Activated CD4-positive, CD25-positive, alpha-beta regulatory T cell treated with anti-CD3 and anti-CD28 coated beads, Interleukin-2, amount 50 U/mL, for 16 hours (primary cell): Measurements from ENCODE around the gene SIGLEC9.
"Not testable (repeated sequence)": the region's sequence is repeated elsewhere in the genome, so short reads cannot be mapped to it uniquely, and the experiment has no call there.

ENCODE experiments used
- DNase-seq: peaks from one replicate; pipeline ENCODE4 v3.0.0-alpha.2; 2020; ENCODE audit warnings: low read depth, low spot score

SIGLEC9 gene

DNA sequence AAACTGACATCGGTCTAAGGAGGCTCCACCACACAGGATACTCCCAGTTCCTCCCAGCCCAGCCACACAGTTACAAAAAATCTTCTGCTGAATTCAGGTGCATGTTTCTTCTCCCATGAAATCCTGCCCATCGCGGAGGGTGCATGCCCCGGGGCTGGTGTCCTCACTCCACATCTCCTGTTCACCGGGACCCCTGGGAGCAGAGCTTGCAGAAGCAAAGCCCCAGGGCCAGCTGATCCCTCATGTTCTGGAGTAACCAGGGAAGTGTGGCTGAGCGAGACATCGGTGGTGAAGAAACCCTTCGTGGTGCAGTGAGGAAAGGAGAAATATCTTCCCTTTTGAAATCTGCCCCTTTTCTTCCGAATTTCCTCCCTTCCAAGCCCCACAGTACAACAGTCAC, 904 bp upstream of the SIGLEC9 start:
- no peak for DNase-seq

DNA sequence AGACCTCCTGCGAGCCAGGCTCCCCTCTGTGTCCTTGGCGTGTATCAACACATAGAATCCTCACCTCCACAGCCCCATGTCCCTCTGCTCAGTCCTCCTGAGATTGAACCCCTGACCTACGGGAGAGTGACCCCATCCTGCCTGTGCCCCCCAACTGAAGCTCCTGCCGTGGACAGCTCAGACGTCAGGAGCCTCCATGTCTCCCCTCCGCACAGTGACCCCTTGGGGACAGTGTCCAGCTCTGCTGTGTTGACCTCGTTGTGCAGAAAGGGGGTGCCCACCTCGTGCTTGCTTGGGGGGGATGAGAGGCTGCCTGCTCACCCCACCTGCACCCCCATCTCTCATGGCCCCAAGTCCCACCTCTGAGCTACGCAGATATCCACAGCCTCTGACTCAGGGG, 490 bp upstream of the SIGLEC9 start:
- no peak for DNase-seq

- DNase-seq, result no peak
Observed at GRCh38 chr19:51125421-51126075, 842 bp downstream of the SIGLEC9 start.

DNA sequence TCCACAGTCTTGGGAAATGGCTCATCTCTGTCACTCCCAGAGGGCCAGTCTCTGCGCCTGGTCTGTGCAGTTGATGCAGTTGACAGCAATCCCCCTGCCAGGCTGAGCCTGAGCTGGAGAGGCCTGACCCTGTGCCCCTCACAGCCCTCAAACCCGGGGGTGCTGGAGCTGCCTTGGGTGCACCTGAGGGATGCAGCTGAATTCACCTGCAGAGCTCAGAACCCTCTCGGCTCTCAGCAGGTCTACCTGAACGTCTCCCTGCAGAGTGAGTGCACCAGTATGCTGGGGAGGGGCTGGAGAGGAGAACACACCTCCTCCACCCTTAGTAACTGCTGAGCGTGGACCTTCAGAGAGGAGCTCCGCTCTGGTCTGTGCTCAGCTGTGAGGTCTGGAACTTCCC, 2.3 kb downstream of the SIGLEC9 start:
- DNase-seq, result no peak

DNA sequence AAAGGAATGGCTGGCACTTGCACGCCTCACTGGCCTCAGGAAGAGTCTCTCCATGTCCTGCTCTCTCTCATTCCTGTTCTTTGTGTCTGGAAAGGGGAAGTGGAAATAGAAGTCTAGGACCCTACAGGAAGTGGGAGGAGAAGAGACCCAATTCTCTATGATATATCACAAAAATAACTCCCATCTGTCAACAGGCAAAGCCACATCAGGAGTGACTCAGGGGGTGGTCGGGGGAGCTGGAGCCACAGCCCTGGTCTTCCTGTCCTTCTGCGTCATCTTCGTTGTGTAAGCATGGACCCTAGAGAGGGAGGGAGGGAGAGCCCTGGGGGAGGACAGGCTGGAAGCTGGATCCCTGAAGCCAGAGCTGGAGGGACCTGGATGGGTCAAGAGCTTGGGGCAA, 3.0 kb downstream of the SIGLEC9 start:
- no peak for DNase-seq

- no peak for DNase-seq
Observed at GRCh38 chr19:51128227-51128626, 3.5 kb downstream of the SIGLEC9 start.

DNA sequence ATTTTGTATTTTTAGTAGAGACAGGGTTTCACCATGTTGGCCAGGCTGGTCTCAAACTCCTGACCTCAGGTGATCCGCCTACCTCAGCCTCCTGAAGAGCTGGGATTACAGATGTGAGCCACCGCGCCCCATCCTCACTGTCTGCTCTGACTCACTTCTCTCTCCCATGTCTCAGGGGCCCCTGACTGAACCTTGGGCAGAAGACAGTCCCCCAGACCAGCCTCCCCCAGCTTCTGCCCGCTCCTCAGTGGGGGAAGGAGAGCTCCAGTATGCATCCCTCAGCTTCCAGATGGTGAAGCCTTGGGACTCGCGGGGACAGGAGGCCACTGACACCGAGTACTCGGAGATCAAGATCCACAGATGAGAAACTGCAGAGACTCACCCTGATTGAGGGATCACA, 5.0 kb downstream of the SIGLEC9 start:
- DNase-seq, result no peak

DNA sequence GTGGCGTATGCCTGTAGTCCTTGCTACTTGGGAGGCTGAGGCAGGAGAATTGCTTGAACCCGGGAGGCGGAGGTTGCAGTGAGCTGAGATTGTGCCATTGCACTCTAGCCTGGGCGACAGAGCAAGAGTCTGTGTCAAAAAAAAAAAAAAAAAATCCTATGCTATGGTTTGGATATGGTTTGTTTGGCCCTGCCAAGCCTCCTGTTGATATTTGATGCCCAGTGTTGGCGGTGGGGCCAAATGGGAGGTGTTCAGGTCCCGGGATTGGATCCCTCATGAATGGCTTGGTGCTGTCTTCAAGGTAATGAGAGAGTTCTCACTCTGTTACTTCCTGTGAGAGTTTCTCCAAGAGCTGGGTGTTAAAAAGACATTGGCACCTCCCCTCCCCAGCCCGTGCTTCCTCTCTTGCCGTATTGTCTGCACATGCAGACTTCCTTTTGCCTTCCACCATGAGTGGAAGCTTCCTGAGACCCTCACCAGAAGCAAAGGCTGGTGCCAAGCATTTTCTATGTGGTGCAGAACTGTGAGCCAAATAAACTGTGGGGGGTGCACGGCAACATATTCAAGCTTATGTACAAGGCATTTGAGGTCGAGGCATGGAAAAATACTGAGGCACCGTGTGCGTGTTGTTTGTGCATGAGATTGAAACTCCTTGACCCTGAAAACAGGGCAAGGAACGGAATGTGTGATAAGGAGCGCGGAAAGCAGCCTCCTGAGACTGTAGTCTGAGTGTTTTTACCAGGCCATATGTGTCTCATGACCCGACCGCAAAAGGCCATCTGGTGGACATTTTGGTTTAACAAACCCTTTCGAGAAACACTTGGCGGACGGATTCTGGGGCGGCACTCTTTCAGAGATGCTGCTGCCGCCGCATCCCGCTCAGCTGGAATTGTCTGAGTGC, 7.3 kb downstream of the SIGLEC9 start:
- no peak for DNase-seq

- DNase-seq, result no peak
Observed at GRCh38 chr19:51135004-51135403, 10.3 kb downstream of the SIGLEC9 start.

DNA sequence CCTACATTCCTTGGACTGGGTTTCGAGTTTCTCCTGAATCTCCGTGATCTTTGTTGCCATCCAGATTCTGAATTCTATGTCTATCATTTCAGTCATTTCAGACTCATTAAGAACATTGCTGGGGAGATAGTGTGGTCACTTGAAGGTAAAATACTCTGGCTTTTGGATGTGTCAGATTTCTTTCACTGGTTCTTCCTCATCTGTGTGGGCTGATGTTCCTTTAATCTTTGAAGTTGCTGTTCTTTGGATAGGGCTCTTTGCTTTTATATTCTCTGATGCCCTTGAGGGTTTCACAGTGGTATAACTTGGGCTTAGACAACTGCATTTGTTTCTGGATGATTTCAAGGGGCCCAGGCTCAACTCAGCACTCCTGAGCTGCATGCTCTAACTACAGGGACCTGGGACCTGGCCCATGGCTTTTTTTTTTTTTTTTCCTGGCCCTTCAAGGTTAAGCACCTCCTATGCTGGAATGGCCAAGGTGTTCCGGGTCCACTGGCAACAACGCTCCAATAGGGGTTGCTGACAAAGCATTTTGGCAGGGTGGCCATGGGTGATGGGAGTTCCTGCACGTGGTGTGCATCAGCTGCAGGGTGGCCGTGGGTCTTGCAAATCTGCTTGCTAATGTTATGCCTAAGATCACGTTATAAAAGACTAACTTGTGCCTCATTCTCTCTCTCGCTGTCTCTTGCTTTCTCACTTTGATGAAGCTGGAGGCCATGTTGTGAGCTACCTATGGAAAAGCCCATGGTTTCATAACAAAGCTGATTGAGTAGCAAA, 11.5 kb downstream of the SIGLEC9 start:
- DNase-seq, result no peak

GRCh38 chr19:51136851-51137551, 12.3 kb downstream of the SIGLEC9 start:
- DNase-seq, result no peak

DNA sequence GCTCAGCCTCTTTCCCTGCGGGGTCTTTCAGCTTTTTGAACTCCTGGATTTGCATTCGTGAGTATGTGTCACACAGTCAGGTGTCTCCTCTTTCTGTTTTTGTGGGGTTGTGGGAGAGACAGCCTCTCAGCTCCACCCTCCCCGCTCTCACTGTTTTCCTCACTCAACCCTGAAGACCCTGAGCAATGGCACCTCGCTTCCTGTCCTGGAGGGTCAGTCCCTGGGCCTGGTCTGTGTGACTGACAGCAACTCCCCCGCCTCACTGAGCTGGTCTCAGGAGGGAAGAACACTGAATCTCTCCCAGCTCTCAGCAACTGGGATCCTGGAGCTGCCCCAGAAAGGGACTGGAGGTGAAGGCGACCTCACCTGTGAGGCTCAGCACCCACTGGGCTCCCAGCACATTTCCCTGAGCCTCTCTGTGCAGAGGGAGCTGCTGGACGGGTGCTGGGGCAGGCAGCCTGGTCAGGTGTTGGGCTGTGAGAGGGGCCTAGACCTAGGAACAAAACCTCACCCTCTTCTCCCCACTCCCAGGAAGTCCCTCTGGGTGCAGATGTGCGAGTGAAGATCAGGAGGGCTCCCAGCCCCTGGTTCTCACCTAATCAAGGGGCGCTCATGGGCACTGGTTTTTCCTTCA, 13.2 kb downstream of the SIGLEC9 start:
- no peak for DNase-seq

DNA sequence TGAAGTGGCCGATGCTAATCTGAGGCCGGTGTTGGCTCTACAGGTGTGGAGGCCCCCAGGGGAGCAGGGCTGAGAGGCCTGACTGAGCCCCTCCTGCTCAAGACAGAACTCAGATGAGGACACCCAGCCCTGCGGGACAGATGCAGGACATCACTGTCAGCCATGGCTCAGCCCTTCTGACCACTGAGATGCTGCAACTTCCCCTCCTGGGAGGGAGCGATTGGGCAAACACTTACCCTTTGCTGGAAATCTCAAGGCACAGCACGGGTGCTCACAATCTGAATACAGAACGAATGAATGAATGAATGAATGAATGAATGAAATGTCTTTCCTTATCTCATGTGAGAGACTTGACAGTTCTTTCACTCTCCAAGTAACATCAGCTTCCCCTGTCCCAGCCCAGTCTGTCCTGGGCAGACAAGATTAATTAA, 13.9 kb downstream of the SIGLEC9 start:
- DNase-seq, result no peak

- no peak for DNase-seq
Observed at GRCh38 chr19:51139299-51140014, 14.8 kb downstream of the SIGLEC9 start.

GRCh38 chr19:51140441-51140840, 15.7 kb downstream of the SIGLEC9 start:
- DNase-seq, result no peak

DNA sequence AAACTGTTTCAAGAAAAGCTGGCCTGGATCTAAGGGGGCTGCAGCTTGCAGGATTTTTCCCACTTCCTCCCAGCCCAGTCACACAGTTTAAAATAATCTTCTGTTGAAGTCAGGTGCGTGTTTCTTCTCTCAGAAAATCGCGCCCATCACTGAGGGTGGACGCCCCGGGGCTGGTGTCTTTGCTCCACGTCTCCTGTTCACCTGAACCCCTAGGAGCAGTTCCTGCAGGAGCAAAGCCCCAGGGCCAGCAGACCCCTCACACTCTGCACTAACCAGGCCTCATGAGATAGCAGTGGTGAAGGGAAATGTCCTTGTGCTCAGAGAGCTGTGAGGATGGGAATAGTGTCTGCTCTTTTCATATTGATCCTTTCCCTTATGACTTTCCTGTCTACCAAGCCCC, 16.5 kb downstream of the SIGLEC9 start:
- DNase-seq, result no peak

DNA sequence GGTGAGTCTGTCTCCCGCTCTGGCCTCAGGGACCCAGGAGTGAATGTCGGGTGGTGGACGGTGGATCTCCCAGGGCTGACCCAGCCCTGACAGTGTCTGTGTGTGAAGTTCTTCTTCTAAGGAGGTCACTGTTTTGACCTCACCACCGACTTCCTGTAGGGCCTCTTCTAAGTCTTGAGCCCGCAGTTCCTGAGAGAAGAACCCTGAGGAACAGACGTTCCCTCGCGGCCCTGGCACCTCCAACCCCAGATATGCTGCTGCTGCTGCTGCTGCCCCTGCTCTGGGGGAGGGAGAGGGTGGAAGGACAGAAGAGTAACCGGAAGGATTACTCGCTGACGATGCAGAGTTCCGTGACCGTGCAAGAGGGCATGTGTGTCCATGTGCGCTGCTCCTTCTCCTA, 17.4 kb downstream of the SIGLEC9 start, which contains the start of gene SIGLEC7:
TSS of gene SIGLEC7 (plus strand) at position 183 of the 400 bp plus-strand sequence. CDS start at position 252, 69 bp downstream.
- no peak for DNase-seq

DNA sequence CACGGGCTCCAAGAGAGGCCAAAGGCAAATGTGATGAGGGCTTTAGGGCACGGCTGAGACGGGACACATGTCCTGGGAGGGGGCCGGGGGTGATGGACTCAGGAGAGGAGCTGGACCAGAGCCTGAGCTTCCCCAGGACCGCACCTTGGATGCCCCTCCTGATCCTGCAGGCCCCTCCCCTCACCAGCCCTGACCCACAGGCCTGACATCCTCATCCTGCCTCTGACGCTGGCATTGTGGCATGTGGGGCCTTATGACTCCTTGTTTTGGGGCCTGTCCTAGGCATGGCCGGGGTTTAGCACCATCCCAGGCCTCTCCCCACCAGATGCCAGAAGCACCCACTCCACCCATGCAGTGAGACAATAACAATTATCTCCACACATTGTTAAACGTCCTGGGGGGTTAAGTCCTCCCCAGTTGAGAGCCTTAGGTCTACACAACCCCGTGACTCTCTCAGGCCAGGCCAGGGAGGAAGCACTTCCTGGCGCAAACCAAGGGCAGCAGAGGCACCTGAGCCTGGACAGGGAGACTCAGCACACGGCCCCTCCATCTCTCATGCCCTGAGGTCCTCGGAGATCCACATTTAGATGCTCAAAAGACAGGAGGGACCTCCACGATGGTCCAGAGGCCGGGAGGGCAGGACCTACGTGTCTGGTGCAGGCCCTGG, 18.2 kb downstream of the SIGLEC9 start:
- DNase-seq, result not testable (repeated sequence)

GRCh38 chr19:51143486-51143885, 18.8 kb downstream of the SIGLEC9 start:
- DNase-seq, result no peak
